Measurements from ENCODE around the gene ASIC5.

ASIC5 gene

DNA sequence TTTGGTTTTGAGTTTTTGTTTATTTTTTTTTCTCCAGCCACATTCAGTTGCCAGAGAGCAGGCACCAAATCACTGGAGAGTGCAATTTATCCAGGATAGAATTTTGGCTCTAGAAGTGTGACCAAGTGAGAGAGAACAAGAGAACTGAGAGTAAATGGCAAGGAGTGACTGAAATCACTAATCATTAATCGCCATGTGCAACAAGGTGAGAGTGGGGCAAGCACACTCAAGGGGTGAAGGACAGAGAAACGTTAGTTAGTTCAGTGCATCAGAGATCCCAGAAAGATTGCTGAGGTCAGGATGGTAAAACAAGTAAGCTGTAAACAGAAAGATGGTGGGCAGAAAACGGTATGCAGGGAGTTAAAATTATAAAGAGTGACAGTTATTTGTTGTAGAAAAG, 17.8 kb upstream of the ASIC5 start:
- DNase-seq (ENCODE audit: low read depth), result no peak
- no peak overlapping the region for H3K4me3 ChIP-seq (ENCODE audit: low read depth, low read length)
- no peak for TF ChIP-seq CTCF (IDR thresholded peaks at IDR 0.05; ENCODE audit: control insufficient read depth, extremely low read depth, insufficient read depth)

DNA sequence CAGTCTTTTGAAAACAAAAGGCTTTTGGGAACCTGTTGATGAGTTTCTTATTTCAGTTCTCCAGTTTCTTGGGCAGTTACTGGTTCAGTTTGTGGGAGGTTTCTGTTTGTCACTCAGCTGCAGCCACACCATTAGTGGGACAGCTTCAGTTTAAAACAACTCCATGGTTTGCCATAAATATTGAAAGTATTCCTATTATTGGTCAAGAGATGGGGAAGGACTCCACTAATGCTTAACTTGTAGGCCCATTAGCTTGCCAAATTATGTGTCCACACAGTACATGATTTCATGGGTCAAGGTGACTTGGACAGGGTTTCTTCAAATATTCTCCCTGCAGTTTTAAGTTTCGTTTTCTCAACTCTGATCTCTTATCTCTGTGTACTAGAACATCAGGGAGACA, 15.5 kb upstream of the ASIC5 start:
- H3K4me3 ChIP-seq (ENCODE audit: low read depth, low read length), result no peak overlapping the region
- no peak for DNase-seq (ENCODE audit: low read depth)
- no peak for TF ChIP-seq CTCF (IDR thresholded peaks at IDR 0.05; ENCODE audit: control insufficient read depth, extremely low read depth, insufficient read depth)

DNA sequence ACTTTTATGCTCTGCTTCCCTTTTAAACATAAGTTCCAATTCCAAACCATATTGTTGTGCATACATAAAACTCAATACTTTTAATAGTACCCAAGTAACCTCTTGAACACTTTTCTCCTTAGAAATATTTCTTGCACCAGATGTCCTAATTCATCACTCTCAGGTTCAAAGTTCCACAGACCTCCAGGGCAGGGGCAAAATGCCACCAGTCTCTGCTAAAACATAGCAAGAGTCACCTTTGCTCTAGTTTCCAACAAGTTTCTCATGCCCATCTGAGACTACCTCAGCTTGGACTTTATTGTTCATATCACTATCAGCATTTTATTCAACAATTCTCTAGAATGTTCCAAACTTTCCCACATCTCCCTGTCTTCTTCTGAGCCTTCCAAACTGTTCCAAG, 13.7 kb upstream of the ASIC5 start:
- DNase-seq (ENCODE audit: low read depth), result no peak
- no peak for TF ChIP-seq CTCF (IDR thresholded peaks at IDR 0.05; ENCODE audit: control insufficient read depth, extremely low read depth, insufficient read depth)
- no peak overlapping the region for H3K4me3 ChIP-seq (ENCODE audit: low read depth, low read length)

GRCh38 chr4:155878611-155879010, 12.5 kb upstream of the ASIC5 start:
- H3K4me3 ChIP-seq (ENCODE audit: low read depth, low read length), result no peak overlapping the region
- DNase-seq (ENCODE audit: low read depth), result no peak
- TF ChIP-seq CTCF (IDR thresholded peaks at IDR 0.05; ENCODE audit: control insufficient read depth, extremely low read depth, insufficient read depth), result no peak

GRCh38 chr4:155877971-155878370, 11.9 kb upstream of the ASIC5 start:
- TF ChIP-seq CTCF (IDR thresholded peaks at IDR 0.05; ENCODE audit: control insufficient read depth, extremely low read depth, insufficient read depth), result no peak
- no peak overlapping the region for H3K4me3 ChIP-seq (ENCODE audit: low read depth, low read length)
- no peak for DNase-seq (ENCODE audit: low read depth)

- no peak for TF ChIP-seq CTCF (IDR thresholded peaks at IDR 0.05; ENCODE audit: control insufficient read depth, extremely low read depth, insufficient read depth)
- DNase-seq (ENCODE audit: low read depth), result no peak
- H3K4me3 ChIP-seq (ENCODE audit: low read depth, low read length), result no peak overlapping the region
Observed at GRCh38 chr4:155875878-155876277, 9.8 kb upstream of the ASIC5 start.

DNA sequence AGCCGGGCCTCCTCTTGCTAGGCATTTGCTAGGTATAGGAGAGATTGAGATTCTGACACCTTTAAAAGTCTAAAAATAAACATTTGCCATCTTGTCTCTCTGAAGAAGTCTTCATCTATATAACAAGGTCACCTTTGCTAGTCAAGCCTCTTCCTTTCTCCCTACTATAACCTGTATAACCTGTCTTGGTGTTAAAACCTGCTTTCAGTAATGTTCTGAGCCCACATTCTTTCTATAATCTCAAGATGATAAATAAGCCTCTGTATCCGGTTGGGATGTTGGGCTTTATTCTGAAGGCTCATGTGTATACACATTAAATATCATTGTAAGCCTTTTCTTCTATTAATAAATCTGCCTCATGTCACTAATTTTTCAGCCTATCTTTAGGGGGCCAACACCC, 10.2 kb downstream of the ASIC5 start:
- DNase-seq (ENCODE audit: low read depth), result peak; percentile 11
- no peak for TF ChIP-seq CTCF (IDR thresholded peaks at IDR 0.05; ENCODE audit: control insufficient read depth, extremely low read depth, insufficient read depth)

More for the DNA sequence above, 10.2 kb downstream of the ASIC5 start:
- H3K4me3 ChIP-seq (ENCODE audit: low read depth, low read length), result no peak overlapping the region

Measured in LNCaP clone FGC (cell line).